ENCODE data around the gene DDX31. TPM values are rescaled to one million over a fixed set of nuclear protein-coding genes. Genes with fewer than 3 reads are reported as not detected.

DDX31 gene
- total and polyA plus RNA-seq, 7 donors = 5.5 to 12.4 (median 8.6) TPM

DNA sequence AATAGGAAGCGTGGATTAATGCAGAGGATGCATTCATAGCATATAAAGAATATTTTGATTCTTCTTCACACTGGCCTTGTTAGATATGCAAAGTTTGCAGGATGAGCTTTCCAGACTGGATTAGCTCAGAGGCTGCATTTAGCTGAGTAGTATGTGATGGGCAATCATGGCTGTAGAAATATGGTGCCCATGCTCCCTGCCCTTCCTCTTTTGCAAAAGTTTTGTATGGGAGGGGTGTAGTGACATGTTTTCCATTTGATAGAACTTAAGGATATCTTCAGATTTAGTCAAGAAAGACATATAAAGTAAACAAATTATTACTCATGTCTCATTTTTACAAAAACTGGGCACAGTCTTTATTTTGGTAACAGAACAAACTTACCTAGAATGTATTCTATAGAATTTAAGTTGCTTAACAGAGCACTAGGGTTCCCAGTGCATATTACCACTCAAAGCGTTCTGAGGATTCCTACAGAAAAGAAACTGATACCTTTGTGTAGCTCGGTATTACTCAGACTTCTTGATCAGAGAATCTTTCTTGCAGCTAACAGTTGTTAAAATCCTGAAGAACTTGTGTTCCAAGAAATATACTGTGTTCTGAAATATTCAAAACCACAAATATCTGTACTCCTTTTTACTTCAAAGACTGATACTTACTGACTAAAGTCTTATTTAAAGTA lies 10.3 kb upstream of the DDX31 start:
- Histone ChIP-seq H3K36me3 (ENCODE audit: insufficient read depth in 1 of 2, low read depth in 1 of 2) (peaks cover 3 to 55% of the 10 kb centered on the region in 2 donors), H3K27me3 (ENCODE audit: insufficient read depth in 3 of 3, low read length in 2 of 3) (no peaks in the 10 kb centered on the region), H3K9me3 (no peaks in the 10 kb centered on the region), H3K27ac (no peak overlapping the region), H3K4me3 (no peak overlapping the region), H3K4me1 (peaks cover 5% of the 10 kb centered on the region)
- DNase-seq (no peak), ATAC-seq (no peak)
- intact Hi-C loops (cut with DNase I) = no loop called here
- TF ChIP-seq, protein P1, sequence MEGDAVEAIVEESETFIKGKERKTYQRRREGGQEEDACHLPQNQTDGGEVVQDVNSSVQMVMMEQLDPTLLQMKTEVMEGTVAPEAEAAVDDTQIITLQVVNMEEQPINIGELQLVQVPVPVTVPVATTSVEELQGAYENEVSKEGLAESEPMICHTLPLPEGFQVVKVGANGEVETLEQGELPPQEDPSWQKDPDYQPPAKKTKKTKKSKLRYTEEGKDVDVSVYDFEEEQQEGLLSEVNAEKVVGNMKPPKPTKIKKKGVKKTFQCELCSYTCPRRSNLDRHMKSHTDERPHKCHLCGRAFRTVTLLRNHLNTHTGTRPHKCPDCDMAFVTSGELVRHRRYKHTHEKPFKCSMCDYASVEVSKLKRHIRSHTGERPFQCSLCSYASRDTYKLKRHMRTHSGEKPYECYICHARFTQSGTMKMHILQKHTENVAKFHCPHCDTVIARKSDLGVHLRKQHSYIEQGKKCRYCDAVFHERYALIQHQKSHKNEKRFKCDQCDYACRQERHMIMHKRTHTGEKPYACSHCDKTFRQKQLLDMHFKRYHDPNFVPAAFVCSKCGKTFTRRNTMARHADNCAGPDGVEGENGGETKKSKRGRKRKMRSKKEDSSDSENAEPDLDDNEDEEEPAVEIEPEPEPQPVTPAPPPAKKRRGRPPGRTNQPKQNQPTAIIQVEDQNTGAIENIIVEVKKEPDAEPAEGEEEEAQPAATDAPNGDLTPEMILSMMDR (IDR thresholded peaks at IDR 0.05) = no peak
- WGBS, 3 donors = 58 to 77% (median 58%) methylated on average over 3 of the region's 3 CpGs

DNA sequence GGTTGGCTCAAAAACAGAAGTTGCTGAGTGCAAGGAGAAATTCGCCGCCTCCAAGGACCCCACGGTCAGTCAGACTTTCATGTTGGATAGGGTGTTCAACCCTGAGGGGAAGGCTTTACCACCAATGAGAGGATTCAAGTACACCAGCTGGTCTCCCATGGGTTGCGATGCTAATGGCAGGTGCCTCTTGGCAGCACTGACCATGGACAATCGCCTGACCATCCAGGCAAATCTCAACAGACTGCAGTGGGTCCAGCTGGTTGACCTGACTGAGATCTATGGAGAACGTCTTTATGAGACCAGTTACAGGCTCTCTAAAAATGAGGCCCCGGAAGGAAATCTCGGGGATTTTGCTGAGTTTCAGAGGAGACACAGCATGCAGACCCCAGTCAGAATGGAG lies 8.2 kb upstream of the DDX31 start:
- H3K27ac ChIP-seq = no peak overlapping the region
- H3K9me3 ChIP-seq = no peaks in the 10 kb centered on the region
- H3K36me3 ChIP-seq (ENCODE audit: insufficient read depth in 1 of 2, low read depth in 1 of 2) = peaks cover 3 to 34% of the 10 kb centered on the region in 2 donors
- peaks cover 20% of the 10 kb centered on the region for H3K4me1 ChIP-seq
- 87 to 91% (median 89%) methylated on average over 8 of the region's 8 CpGs for WGBS, 3 donors
- no peak for DNase-seq
- ATAC-seq = no peak
- intact Hi-C loops (cut with DNase I) = no loop called here
- H3K27me3 ChIP-seq (ENCODE audit: insufficient read depth in 3 of 3, low read length in 2 of 3) = no peaks in the 10 kb centered on the region
- no peak overlapping the region for H3K4me3 ChIP-seq
- TF ChIP-seq, protein P1 (IDR thresholded peaks at IDR 0.05) = no peak

DNA sequence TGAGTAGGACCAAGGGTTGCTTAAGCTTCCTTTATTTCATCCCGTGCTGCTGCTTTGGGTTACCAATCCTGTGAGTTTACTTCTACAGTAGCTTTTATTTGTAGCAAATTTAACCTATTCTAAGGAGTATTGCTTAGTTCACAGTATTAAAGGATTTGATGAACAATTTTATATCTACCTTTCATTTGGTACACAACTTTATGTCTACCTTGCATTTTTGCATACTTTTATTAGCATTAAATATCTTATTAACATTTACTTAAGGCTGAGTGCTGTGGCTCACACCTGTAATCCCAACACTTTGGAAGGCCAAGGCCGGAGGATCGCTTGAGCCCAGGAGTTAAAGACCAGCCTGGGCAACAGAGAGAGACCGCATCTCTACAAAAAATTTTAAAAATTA lies 4.7 kb upstream of the DDX31 start:
- no peak for ATAC-seq
- no peak overlapping the region for H3K4me3 ChIP-seq
- TF ChIP-seq, protein P1 (IDR thresholded peaks at IDR 0.05) = no peak
- intact Hi-C loops (cut with DNase I) = no loop called here
- H3K27me3 ChIP-seq (ENCODE audit: insufficient read depth in 3 of 3, low read length in 2 of 3) = no peaks in the 10 kb centered on the region
- no peak overlapping the region for H3K27ac ChIP-seq
- WGBS, 3 donors = 87 to 90% (median 88%) methylated on average over 4 of the region's 4 CpGs
- peaks cover 42% of the 10 kb centered on the region for H3K4me1 ChIP-seq
- DNase-seq = no peak
- H3K36me3 ChIP-seq (ENCODE audit: insufficient read depth in 1 of 2, low read depth in 1 of 2) = peaks cover 3 to 18% of the 10 kb centered on the region in 2 donors
- no peaks in the 10 kb centered on the region for H3K9me3 ChIP-seq

DNA sequence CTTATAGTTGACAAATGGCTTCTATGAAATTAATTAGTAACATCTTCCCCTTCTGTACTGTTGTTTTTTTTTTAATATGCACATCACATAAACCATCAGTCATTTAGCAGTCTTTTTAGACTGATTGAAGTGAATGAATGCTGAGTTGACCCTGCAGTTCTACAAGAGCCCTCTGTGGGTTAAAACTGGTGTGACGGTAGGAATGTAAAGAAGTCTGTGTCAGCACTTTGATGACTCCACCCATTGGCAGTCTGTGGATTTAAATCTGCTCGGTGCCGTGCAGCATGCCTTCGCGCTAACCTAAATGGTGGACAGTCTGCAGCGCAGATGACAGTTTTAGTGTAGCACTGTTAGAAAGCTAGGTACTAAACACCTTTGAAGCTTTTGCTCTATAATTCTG lies 3.6 kb upstream of the DDX31 start:
- H3K27me3 ChIP-seq (ENCODE audit: insufficient read depth in 3 of 3, low read length in 2 of 3) = no peaks in the 10 kb centered on the region
- ATAC-seq = no peak
- H3K4me1 ChIP-seq = peaks cover 42% of the 10 kb centered on the region
- no peak overlapping the region for H3K27ac ChIP-seq
- WGBS, 3 donors = 32 to 40% (median 36%) methylated on average over 6 of the region's 6 CpGs
- no peak for DNase-seq
- H3K36me3 ChIP-seq (ENCODE audit: insufficient read depth in 1 of 2, low read depth in 1 of 2) = peaks cover 0 to 7% of the 10 kb centered on the region in 2 donors
- TF ChIP-seq, protein P1 (IDR thresholded peaks at IDR 0.05) = no peak
- intact Hi-C loops (cut with DNase I) = no loop called here
- no peak overlapping the region for H3K4me3 ChIP-seq
- H3K9me3 ChIP-seq = no peaks in the 10 kb centered on the region

DNA sequence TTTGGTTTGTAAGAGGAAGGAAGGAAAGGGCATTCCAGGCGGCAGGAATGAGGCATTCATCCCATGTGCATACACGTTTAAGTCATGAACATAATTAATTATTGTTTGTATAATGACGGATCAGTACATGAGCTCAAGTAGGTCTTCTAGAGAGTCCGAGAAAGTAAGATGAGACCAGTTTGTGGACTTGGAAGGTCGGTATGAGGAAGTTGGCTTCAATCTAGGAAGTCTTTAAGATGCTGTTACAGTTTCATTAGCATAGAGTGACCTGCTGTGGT lies 2.6 kb upstream of the DDX31 start:
- ATAC-seq (no peak), DNase-seq (no peak)
- Histone ChIP-seq H3K36me3 (ENCODE audit: insufficient read depth in 1 of 2, low read depth in 1 of 2) (no peaks in the 10 kb centered on the region), H3K27ac (no peak overlapping the region), H3K27me3 (ENCODE audit: insufficient read depth in 3 of 3, low read length in 2 of 3) (no peaks in the 10 kb centered on the region), H3K4me3 (no peak overlapping the region), H3K9me3 (no peaks in the 10 kb centered on the region), H3K4me1 (peaks cover 48% of the 10 kb centered on the region)
- TF ChIP-seq, protein P1 (IDR thresholded peaks at IDR 0.05) = no peak
- WGBS, 3 donors = 40 to 51% (median 42%) methylated on average over 5 of the region's 5 CpGs
- intact Hi-C loops (cut with DNase I) = no loop called here
